SK-N-SH treated with all-trans-retinoic acid at 6 μM for 48 hours (cell line): ENCODE results near the gene ASB18.

Experiments used
- ARNTL ChIP-seq: fragments of 450-650 bp; formaldehyde crosslinking; IDR thresholded peaks from 2 replicates; pipeline ENCODE4 v1.5.0; 2020; ENCODE audit warnings: low read depth, mild to moderate bottlenecking, moderate library complexity, borderline replicate concordance
- SNAI2 ChIP-seq: fragments of 250-450 bp; sonication (Bioruptor Pico); IDR thresholded peaks from 2 replicates; pipeline ENCODE4 v1.5.0; 2020; ENCODE audit warnings: mild to moderate bottlenecking, moderate library complexity
- TOX ChIP-seq: fragments of 250-450 bp; sonication (Bioruptor Pico); IDR thresholded peaks from 2 replicates; pipeline ENCODE4 v1.8.0; 2021; ENCODE audit warnings: mild to moderate bottlenecking, moderate library complexity, borderline replicate concordance
- ZNF8 ChIP-seq: fragments of 450-650 bp; formaldehyde crosslinking; IDR thresholded peaks from 2 replicates; pipeline ENCODE4 v1.5.0; 2020; ENCODE audit warnings: mild to moderate bottlenecking, moderate library complexity

- no peak for TF ChIP-seq ARNTL
- no peak for TF ChIP-seq TOX
- TF ChIP-seq ZNF8 (CRISPR knock-in tag) = no peak
- TF ChIP-seq SNAI2 = no peak
Observed at GRCh38 chr2:236281423-236281822, 17.2 kb upstream of the ASB18 start.
